GM12878 (cell line): ENCODE results near the gene BCL2. TPM values are rescaled to one million over a fixed set of nuclear protein-coding genes. Genes with fewer than 3 reads are reported as not detected.
A peak's percentile ranks its signal among the peaks of the same experiment; 100 is the strongest.

ENCODE experiments used
- ATAC-seq: fragments of 200-7000 bp; cut with Tn5 transposase; 3 replicates; pipeline ENCODE4 v1.9.1; 2020; ENCODE audit warnings: mild to moderate bottlenecking, moderate library complexity
- BruUV-seq: library from RNA; stranded (reverse); fragments of 400-500 nt; replicated peaks from 2 replicates; lab custom pipeline; 2021; lab: Mats Ljungman, UMichigan
- CTCF ChIA-PET: fragments of 300-600 bp; sonication (Branson Sonifier 250); formaldehyde crosslinking; extraction: SDS; loops from one replicate; lab custom pipeline; 2021; ENCODE audit warnings: inconsistent platforms; lab: Yijun Ruan, JAX
- POLR2A ChIA-PET: fragments of 350-600 bp; formaldehyde crosslinking; extraction: SDS; loops from one replicate; lab custom pipeline; 2021; ENCODE audit warnings: inconsistent platforms; lab: Charles Lee
- RAD21 ChIA-PET: fragments of 300-600 bp; sonication (Branson Sonifier 250); formaldehyde crosslinking; loops from one replicate; lab custom pipeline; 2023; ENCODE audit warnings: antibody characterized with exemption; ENCODE audit not compliant: unreplicated experiment; lab: Charles Lee
- SMC1A ChIA-PET: fragments of 300-600 bp; sonication (Branson Sonifier 250); formaldehyde crosslinking; loops from one replicate; lab custom pipeline; 2023; ENCODE audit not compliant: unreplicated experiment, uncharacterized antibody; lab: Charles Lee
- DNase-seq: peaks from one replicate; pipeline ENCODE4 v3.0.0-alpha.2; 2011; ENCODE audit warnings: low read depth, low spot score
- FAIRE-seq: peaks from 3 replicates; lab custom pipeline; 2011; peaks lifted over from hg19 to GRCh38; lab: Jason Lieb, UNC
- H2AFZ ChIP-seq: 2 replicates; pipeline ENCODE4 v1.6.0; 2011; ENCODE audit warnings: low read depth, low read length, control low read depth; ENCODE audit not compliant: control insufficient read depth
- H3K27ac ChIP-seq: 2 replicates; pipeline ENCODE4 v1.5.1; 2011; ENCODE audit warnings: control low read depth; ENCODE audit not compliant: control insufficient read depth, insufficient read depth
- H3K27me3 ChIP-seq, 2 experiments: replicated peaks in 1 of 2; 2 replicates each; pipeline versions ENCODE4 v1.6.0 to v1.6.1; 2011; ENCODE audit warnings: low read length in 1 of 2; ENCODE audit not compliant: control insufficient read depth in 2 of 2, insufficient read depth in 2 of 2
- H3K36me3 ChIP-seq, 2 experiments: 2 replicates each; pipeline ENCODE4 v1.5.1; 2011; ENCODE audit warnings: low read length in 1 of 2; ENCODE audit not compliant: control insufficient read depth in 2 of 2, insufficient read depth in 2 of 2
- H3K4me1 ChIP-seq: 2 replicates; pipeline ENCODE4 v1.6.1; 2011; ENCODE audit warnings: mild to moderate bottlenecking, low read length, moderate library complexity, mixed read lengths; ENCODE audit not compliant: control insufficient read depth, insufficient read depth
- H3K4me2 ChIP-seq: 2 replicates; pipeline ENCODE4 v1.6.0; 2011; ENCODE audit warnings: control low read depth; ENCODE audit not compliant: control insufficient read depth, insufficient read depth
- H3K4me3 ChIP-seq: fragments of 200-600 bp; sonication (generic); 2 replicates; pipeline ENCODE4 v1.5.1; 2016
- H3K79me2 ChIP-seq: 2 replicates; pipeline ENCODE4 v1.6.0; 2011; ENCODE audit warnings: low read length; ENCODE audit not compliant: control insufficient read depth, insufficient read depth
- H3K9ac ChIP-seq: 2 replicates; pipeline ENCODE4 v1.8.0; 2011; ENCODE audit warnings: low read length, control low read depth, mixed read lengths; ENCODE audit not compliant: control insufficient read depth, insufficient read depth
- H3K9me3 ChIP-seq: replicated peaks from 3 replicates; pipeline ENCODE4 v1.5.1; 2011; ENCODE audit warnings: mild to moderate bottlenecking, low read length; ENCODE audit not compliant: control insufficient read depth, insufficient read depth
- H4K20me1 ChIP-seq: 2 replicates; pipeline ENCODE4 v1.6.0; 2011; ENCODE audit not compliant: control insufficient read depth, insufficient read depth
- BCL3 ChIP-seq: IDR thresholded peaks from 2 replicates; pipeline ENCODE4 v1.6.1; 2011; ENCODE audit warnings: borderline replicate concordance, low read depth, mild to moderate bottlenecking, moderate library complexity, low read length; ENCODE audit not compliant: insufficient read depth, poor library complexity, severe bottlenecking
- IKZF1 ChIP-seq: fragments of 450-650 bp; conservative IDR thresholded peaks from 2 replicates; pipeline ENCODE4 v1.6.1; 2017; ENCODE audit warnings: antibody characterized with exemption, mild to moderate bottlenecking
- IKZF2 ChIP-seq, 2 experiments: fragments of 450-650 bp; IDR thresholded peaks; 2 replicates each; pipeline ENCODE4 v1.6.1; 2017; ENCODE audit warnings: mild to moderate bottlenecking in 2 of 2, moderate library complexity in 2 of 2
- IRF4 ChIP-seq: IDR thresholded peaks from 2 replicates; pipeline ENCODE4 v1.6.1; 2011; ENCODE audit warnings: low read depth, low read length
- MLLT1 ChIP-seq: fragments of 450-650 bp; IDR thresholded peaks from 2 replicates; pipeline ENCODE4 v1.6.1; 2016; ENCODE audit warnings: mild to moderate bottlenecking
- MYC ChIP-seq: IDR thresholded peaks from 2 replicates; pipeline ENCODE4 v1.6.1; 2011; ENCODE audit warnings: mild to moderate bottlenecking, low read length, moderate library complexity, inconsistent platforms; ENCODE audit not compliant: insufficient read depth, insufficient replicate concordance, insufficient read length, severe bottlenecking
- NFYA ChIP-seq: IDR thresholded peaks from 2 replicates; pipeline ENCODE4 v1.6.1; 2011; ENCODE audit warnings: low read depth, mild to moderate bottlenecking, low read length, improper control_type of control experiment, borderline replicate concordance
- NR2C1 ChIP-seq: fragments of 450-650 bp; IDR thresholded peaks from 2 replicates; pipeline ENCODE4 v1.6.1; 2017; ENCODE audit warnings: antibody characterized with exemption, mild to moderate bottlenecking, moderate library complexity
- PKNOX1 ChIP-seq: fragments of 450-650 bp; IDR thresholded peaks from 2 replicates; pipeline ENCODE4 v1.6.1; 2016; ENCODE audit warnings: mild to moderate bottlenecking
- POU2F2 ChIP-seq: IDR thresholded peaks from 3 replicates; pipeline ENCODE4 v1.6.1; 2011; ENCODE audit warnings: low read depth, mild to moderate bottlenecking, low read length, borderline replicate concordance
- RAD21 ChIP-seq: IDR thresholded peaks from 2 replicates; pipeline ENCODE4 v1.6.1; 2011; ENCODE audit warnings: mild to moderate bottlenecking, low read depth, low read length, moderate library complexity; ENCODE audit not compliant: insufficient read depth
- RB1 ChIP-seq: fragments of 450-650 bp; formaldehyde crosslinking; IDR thresholded peaks from 2 replicates; pipeline ENCODE4 v1.6.1; 2017; ENCODE audit warnings: mild to moderate bottlenecking, borderline replicate concordance
- RELA ChIP-seq: fragments of 450-650 bp; IDR thresholded peaks from 2 replicates; pipeline ENCODE4 v1.8.0; 2014; ENCODE audit warnings: borderline replicate concordance; ENCODE audit not compliant: partially characterized antibody
- SIX5 ChIP-seq: IDR thresholded peaks from 2 replicates; pipeline ENCODE4 v1.6.1; 2011; ENCODE audit warnings: mild to moderate bottlenecking, low read depth, low read length, moderate library complexity; ENCODE audit not compliant: severe bottlenecking
- SMARCA5 ChIP-seq: fragments of 450-650 bp; IDR thresholded peaks from 2 replicates; pipeline ENCODE4 v1.6.1; 2017; ENCODE audit warnings: mild to moderate bottlenecking
- YY1 ChIP-seq: IDR thresholded peaks from 2 replicates; pipeline ENCODE4 v1.6.1; 2011; ENCODE audit warnings: low read depth, mild to moderate bottlenecking, low read length
- WGBS: methylation state at CpG from one replicate; pipeline ENCODE4 v1.1.6; 2016; ENCODE audit warnings: low lambda C conversion rate; ENCODE audit not compliant: insufficient replicate concordance, insufficient coverage; ENCODE audit errors: missing lambda C conversion rate; 5-methylcytosine and 5-hydroxymethylcytosine counted together
- in situ Hi-C: fragments of 300-500 bp; cut with MboI; formaldehyde crosslinking; loops from 9 replicates; pipeline ENCODE4 v1.14.3; 2018; ENCODE audit warnings: mixed read lengths
- intact Hi-C: fragments of 100-400 bp; cut with micrococcal nuclease; formaldehyde crosslinking; loops from one replicate; pipeline ENCODE4 v1.14.2; 2022; ENCODE audit not compliant: unreplicated experiment
- polyA plus RNA-seq, 11 experiments: library from polyadenylated mRNA; depleted of rRNA in 4 of 11; unstranded in 6 of 11; stranded (reverse) in 5 of 11; fragments of >200 nt; fragmentation: Nextera tagmentation in 4 of 11; fragmentation: Illumina TruSeq in 1 of 11; extraction: Ambion mirVana in 4 of 11; extraction: Trizol in 1 of 11; gene quantifications; 1 replicate in 1 of 11; 2 replicates in 10 of 11; pipeline versions ENCODE4 v1.2.1 to v1.2.3, GENCODE V29; 2011 to 2016; ENCODE audit warnings: inconsistent platforms in 2 of 11, missing spikeins in 2 of 11, low read depth in 1 of 11
- total RNA-seq, 4 experiments: library from RNA; depleted of rRNA in 3 of 4; stranded (reverse); fragments of >200 nt in 3 of 4; fragmentation: Illumina TruSeq in 1 of 4; extraction: Trizol in 1 of 4; gene quantifications; 2 replicates each; pipeline versions ENCODE4 v1.2.1 to v1.2.3, GENCODE V29; 2013 to 2021

BCL2 gene
- total and polyA plus RNA-seq, 10 of the 15 experiments (the other 5 are each of a cell fraction or from before 2014, with no cell fraction given): 4.1 to 47.8 (median 19.3) TPM

- BruUV-seq: no TSS peak
- ATAC-seq (peak; percentile 26), FAIRE-seq (peak; percentile 94), DNase-seq (no peak)
- Histone ChIP-seq H4K20me1 (no peaks in the 10 kb centered on the region), H3K9ac (no peak overlapping the region), H3K27me3 (no peaks in the 10 kb centered on the region), H3K4me3 (no peak overlapping the region), H3K36me3 (no peaks in the 10 kb centered on the region), H3K9me3 (no peaks in the 10 kb centered on the region), H2AFZ (peak overlapping the region; percentile 64), H3K27ac (peak overlapping the region; percentile 75), H3K79me2 (peaks cover 28% of the 10 kb centered on the region), H3K4me2 (peak overlapping the region; percentile 73), H3K4me1 (peaks cover 20% of the 10 kb centered on the region)
- intact Hi-C loops (loop anchor here (1.0 to 10.0 kb wide), 7 partner anchors 99 to 608 kb away; partner anchors contain the start of genes PHLPP1 and VPS4B), in situ Hi-C loops (loop anchor here (5.0 kb wide), 1 partner anchor 306 kb away; no protein-coding TSS in a partner anchor)
- RAD21 ChIA-PET: interaction anchor here (1.0 to 4.7 kb wide), 25 partner anchors 10 to 308 kb away, joined by 3 to 58 read pairs (median 4); partner anchors contain the start of gene VPS4B
- POLR2A ChIA-PET: interaction anchor here (0.7 to 1.9 kb wide), 7 partner anchors 11 to 307 kb away, joined by 3 to 7 read pairs (median 3); no protein-coding TSS in a partner anchor
- 14% methylated on average over 8 of the region's 8 CpGs for WGBS
- SMC1A ChIA-PET: interaction anchor here (0.5 to 7.2 kb wide), 47 partner anchors 9 to 822 kb away, joined by 3 to 92 read pairs (median 4); no protein-coding TSS in a partner anchor
- CTCF ChIA-PET: interaction anchor here (0.6 to 7.3 kb wide), 50 partner anchors 9 to 778 kb away, joined by 3 to 123 read pairs (median 4); no protein-coding TSS in a partner anchor
- TF ChIP-seq IKZF1: peak; percentile 64
- TF ChIP-seq NFYA: no peak
- TF ChIP-seq POU2F2: 0 out of 3 replicates have a peak, but pooled peaks have one; percentile 23
- no peak for TF ChIP-seq SIX5
- no peak for TF ChIP-seq RELA
- TF ChIP-seq SMARCA5: peak; percentile 66; the same call in 1 of the 2 replicates
- no peak for TF ChIP-seq MYC
- TF ChIP-seq NR2C1: no peak
- peak; percentile 54; the same call in 1 of the 2 replicates for TF ChIP-seq RB1
- TF ChIP-seq RAD21: peak; percentile 90
- TF ChIP-seq YY1: peak; percentile 55; the same call in 1 of the 2 replicates
- no peak for TF ChIP-seq BCL3
- TF ChIP-seq PKNOX1: 0 out of 2 replicates have a peak, but pooled peaks have one; percentile 9
- 0 out of 2 replicates have a peak, but pooled peaks have one; percentile 12 for TF ChIP-seq IRF4
- TF ChIP-seq MLLT1: no peak
- 0 out of 4 replicates have a peak, but pooled peaks have one; percentile 38 to 43 for TF ChIP-seq IKZF2 (IDR thresholded peaks at IDR 0.05)
These were observed 3.5 kb upstream of the BCL2 start for GRCh38 chr18:63322908-63323634.
